Hepatocyte (in vitro differentiated cells): ENCODE results near the gene TMEM239. TPM values are rescaled to one million over a fixed set of nuclear protein-coding genes. Genes with fewer than 3 reads are reported as not detected.

ENCODE experiments used
- DNase-seq: peaks from one replicate; pipeline ENCODE4 v3.0.0-alpha.2; 2016; ENCODE audit warnings: low spot score
- H2AFZ ChIP-seq: fragments of 200-600 bp; sonication (generic); 2 replicates; pipeline ENCODE4 v1.6.0; 2016; ENCODE audit warnings: antibody characterized with exemption, mild to moderate bottlenecking
- H3K27ac ChIP-seq: fragments of 200-600 bp; sonication (generic); 2 replicates; pipeline ENCODE4 v1.5.1; 2016; ENCODE audit warnings: mild to moderate bottlenecking
- H3K27me3 ChIP-seq: fragments of 200-600 bp; sonication (generic); 2 replicates; pipeline ENCODE4 v1.6.1; 2016
- H3K36me3 ChIP-seq: fragments of 200-600 bp; sonication (generic); replicated peaks from 2 replicates; pipeline ENCODE4 v1.5.1; 2016; ENCODE audit warnings: low read depth; ENCODE audit not compliant: insufficient read depth
- H3K4me1 ChIP-seq: fragments of 200-600 bp; sonication (generic); 2 replicates; pipeline ENCODE4 v1.5.1; 2016; ENCODE audit warnings: mild to moderate bottlenecking, moderate library complexity; ENCODE audit not compliant: insufficient read depth
- H3K4me2 ChIP-seq: fragments of 200-600 bp; sonication (generic); 2 replicates; pipeline ENCODE4 v1.6.0; 2016
- H3K4me3 ChIP-seq: fragments of 200-600 bp; sonication (generic); 2 replicates; pipeline ENCODE4 v1.5.1; 2016; ENCODE audit warnings: mild to moderate bottlenecking
- H3K79me2 ChIP-seq: fragments of 200-600 bp; sonication (generic); 2 replicates; pipeline ENCODE4 v1.6.0; 2017; ENCODE audit warnings: mild to moderate bottlenecking
- H3K9me2 ChIP-seq: fragments of 200-600 bp; sonication (generic); replicated peaks from 2 replicates; pipeline ENCODE4 v1.6.0; 2017; ENCODE audit warnings: mild to moderate bottlenecking; ENCODE audit not compliant: insufficient read depth
- H3K9me3 ChIP-seq: fragments of 200-600 bp; sonication (generic); 2 replicates; pipeline ENCODE4 v1.5.1; 2016; ENCODE audit warnings: low read depth, mild to moderate bottlenecking
- H4K20me1 ChIP-seq: fragments of 200-600 bp; sonication (generic); 2 replicates; pipeline ENCODE4 v1.6.0; 2016; ENCODE audit warnings: mild to moderate bottlenecking; ENCODE audit not compliant: insufficient read depth, poor library complexity, severe bottlenecking
- CTCF ChIP-seq: fragments of 200-600 bp; sonication (generic); IDR thresholded peaks from 2 replicates; pipeline ENCODE4 v1.5.1; 2016; ENCODE audit warnings: antibody characterized with exemption, mild to moderate bottlenecking; ENCODE audit not compliant: poor library complexity
- EZH2 ChIP-seq: fragments of 200-600 bp; sonication (generic); IDR thresholded peaks from 2 replicates; pipeline ENCODE4 v1.6.1; 2016; ENCODE audit warnings: antibody characterized with exemption, mild to moderate bottlenecking, borderline replicate concordance
- EZH2phosphoT487 ChIP-seq: fragments of 200-600 bp; sonication (generic); IDR thresholded peaks from one replicate; pipeline ENCODE4 v1.6.1; 2018; ENCODE audit warnings: antibody characterized with exemption, mild to moderate bottlenecking, low read depth, moderate library complexity; ENCODE audit not compliant: unreplicated experiment, severe bottlenecking
- WGBS: methylation state at CpG from one replicate; pipeline ENCODE4 v1.1.6; 2016; ENCODE audit warnings: low lambda C conversion rate; ENCODE audit errors: missing lambda C conversion rate; 5-methylcytosine and 5-hydroxymethylcytosine counted together
- polyA plus RNA-seq: library from polyadenylated mRNA; unstranded; fragments of >200 nt; fragmentation: Nextera tagmentation; extraction: Ambion mirVana; gene quantifications from 2 replicates; pipeline ENCODE4 v1.2.1, GENCODE V29; 2016
- total RNA-seq: library from RNA; depleted of rRNA; stranded (reverse); fragments of >200 nt; gene quantifications from 2 replicates; pipeline ENCODE4 v1.2.3, GENCODE V29; 2014

Gene TMEM239
- total and polyA plus RNA-seq, 2 experiments from 2014 or later, result not detected

- Histone ChIP-seq H3K4me1 (no peaks in the 10 kb centered on the region), H3K4me3 (no peak overlapping the region), H3K9me3 (no peaks in the 10 kb centered on the region), H3K79me2 (peaks cover 4% of the 10 kb centered on the region), H2AFZ (no peak overlapping the region), H3K27ac (no peak overlapping the region), H4K20me1 (no peaks in the 10 kb centered on the region), H3K9me2 (no peaks in the 10 kb centered on the region), H3K4me2 (no peak overlapping the region), H3K36me3 (no peaks in the 10 kb centered on the region), H3K27me3 (no peaks in the 10 kb centered on the region)
- TF ChIP-seq EZH2 (no peak), EZH2phosphoT487 (no peak), CTCF (no peak)
- 98% methylated on average over 4 of the region's 4 CpGs for WGBS
- DNase-seq, result no peak
Observed at GRCh38 chr20:2859330-2860121, 43.4 kb downstream of the TMEM239 start.

- Histone ChIP-seq H3K4me3 (no peak overlapping the region), H3K4me2 (no peak overlapping the region), H3K9me3 (no peaks in the 10 kb centered on the region), H4K20me1 (no peaks in the 10 kb centered on the region), H3K9me2 (no peaks in the 10 kb centered on the region), H3K36me3 (no peaks in the 10 kb centered on the region), H3K27ac (no peak overlapping the region), H3K79me2 (no peaks in the 10 kb centered on the region), H3K4me1 (no peaks in the 10 kb centered on the region), H3K27me3 (no peaks in the 10 kb centered on the region), H2AFZ (no peak overlapping the region)
- TF ChIP-seq EZH2 (no peak), EZH2phosphoT487 (no peak), CTCF (no peak)
- DNase-seq, result no peak
- WGBS, result 97% methylated on average over 12 of the region's 12 CpGs
Observed at GRCh38 chr20:2864626-2865025, 48.5 kb downstream of the TMEM239 start.

GRCh38 chr20:2865101-2865500, 48.9 kb downstream of the TMEM239 start:
- TF ChIP-seq EZH2 (no peak), EZH2phosphoT487 (no peak), CTCF (no peak)
- Histone ChIP-seq H3K79me2 (no peaks in the 10 kb centered on the region), H3K9me3 (no peaks in the 10 kb centered on the region), H3K9me2 (no peaks in the 10 kb centered on the region), H3K36me3 (no peaks in the 10 kb centered on the region), H3K27me3 (no peaks in the 10 kb centered on the region), H3K4me3 (no peak overlapping the region), H3K4me2 (no peak overlapping the region), H4K20me1 (no peaks in the 10 kb centered on the region), H3K4me1 (no peaks in the 10 kb centered on the region), H2AFZ (no peak overlapping the region), H3K27ac (no peak overlapping the region)
- DNase-seq, result no peak
- WGBS, result 95% methylated on average over 10 of the region's 10 CpGs
